Measurements from ENCODE around the gene GINS1. TPM values are rescaled to one million over a fixed set of nuclear protein-coding genes. Genes with fewer than 3 reads are reported as not detected.

The GINS1 gene
- total RNA-seq, 4 donors from 2014 or later = 0.31 to 1.2 (median 1.2) TPM; not detected in 1

- Histone ChIP-seq H3K27me3 (no peaks in the 10 kb centered on the region), H3K36me3 (peaks cover 0 to 3% of the 10 kb centered on the region in 2 donors), H3K4me3 (no peak overlapping the region), H3K4me1 (peaks cover 0 to 22% (median 5%) of the 10 kb centered on the region in 3 donors), H3K9me3 (no peaks in the 10 kb centered on the region), H3K27ac (no peak overlapping the region)
- no peak for ATAC-seq
- WGBS, 2 donors (ENCODE audit: low coverage in 1 of 2) = 95 to 100% methylated on average over 1 to 2 of the region's 2 CpGs
- TF ChIP-seq POLR2A (IDR thresholded peaks at IDR 0.05) = no peak
- no peak for TF ChIP-seq CTCF (IDR thresholded peaks at IDR 0.05)
- no peak for TF ChIP-seq POLR2AphosphoS5 (IDR thresholded peaks at IDR 0.05)
- TF ChIP-seq EP300 (IDR thresholded peaks at IDR 0.05) = no peak
Observed at GRCh38 chr20:25374842-25375241, 32.6 kb upstream of the GINS1 start.

GRCh38 chr20:25376236-25376635 is 31.2 kb upstream of the GINS1 start:
- Histone ChIP-seq H3K27ac (no peak overlapping the region), H3K9me3 (no peaks in the 10 kb centered on the region), H3K27me3 (no peaks in the 10 kb centered on the region), H3K4me1 (peaks cover 0 to 22% (median 5%) of the 10 kb centered on the region in 3 donors), H3K36me3 (peaks cover 0 to 3% of the 10 kb centered on the region in 2 donors), H3K4me3 (no peak overlapping the region)
- no peak for ATAC-seq
- TF ChIP-seq EP300 (IDR thresholded peaks at IDR 0.05) = no peak
- TF ChIP-seq POLR2A (IDR thresholded peaks at IDR 0.05) = no peak
- no peak for TF ChIP-seq POLR2AphosphoS5 (IDR thresholded peaks at IDR 0.05)
- no peak for TF ChIP-seq CTCF (IDR thresholded peaks at IDR 0.05)
- 83 to 96% methylated on average over 3 to 4 of the region's 4 CpGs for WGBS, 2 donors (ENCODE audit: low coverage in 1 of 2)

- Histone ChIP-seq H3K4me3 (no peak overlapping the region), H3K27me3 (no peaks in the 10 kb centered on the region), H3K27ac (no peak overlapping the region), H3K9me3 (no peaks in the 10 kb centered on the region), H3K36me3 (peaks cover 0 to 6% of the 10 kb centered on the region in 2 donors), H3K4me1 (peaks cover 0 to 22% (median 5%) of the 10 kb centered on the region in 3 donors)
- 55 to 56% methylated on average over 2 of the region's 2 CpGs for WGBS, 2 donors (ENCODE audit: low coverage in 1 of 2)
- TF ChIP-seq POLR2AphosphoS5 (IDR thresholded peaks at IDR 0.05) (no peak), POLR2A (IDR thresholded peaks at IDR 0.05) (no peak), CTCF (IDR thresholded peaks at IDR 0.05) (no peak), EP300 (IDR thresholded peaks at IDR 0.05) (no peak)
- ATAC-seq = no peak
Observed at GRCh38 chr20:25376886-25377285, 30.6 kb upstream of the GINS1 start.

GRCh38 chr20:25378189-25378883 is 29.1 kb upstream of the GINS1 start:
- peaks cover 0 to 22% (median 5%) of the 10 kb centered on the region in 3 donors for H3K4me1 ChIP-seq
- WGBS, 2 donors (ENCODE audit: low coverage in 1 of 2) = 88 to 98% methylated on average over 5 of the region's 5 CpGs
- TF ChIP-seq POLR2AphosphoS5 (IDR thresholded peaks at IDR 0.05) (no peak), POLR2A (IDR thresholded peaks at IDR 0.05) (no peak), EP300 (IDR thresholded peaks at IDR 0.05) (no peak), CTCF (IDR thresholded peaks at IDR 0.05) (no peak)
- H3K4me3 ChIP-seq = no peak overlapping the region
- no peaks in the 10 kb centered on the region for H3K9me3 ChIP-seq
- no peak for ATAC-seq
- H3K27me3 ChIP-seq = no peaks in the 10 kb centered on the region
- no peak overlapping the region for H3K27ac ChIP-seq
- H3K36me3 ChIP-seq = peaks cover 0 to 11% of the 10 kb centered on the region in 2 donors
